HepG2 (cell line): ENCODE results near the gene ABCA2. TPM values are rescaled to one million over a fixed set of nuclear protein-coding genes. Genes with fewer than 3 reads are reported as not detected.

Experiments used
- ATAC-seq: fragments of 200-7000 bp; cut with Tn5 transposase; 3 replicates; pipeline ENCODE4 v1.9.1; 2020; ENCODE audit warnings: mild to moderate bottlenecking, moderate library complexity
- BruUV-seq: library from RNA; stranded (reverse); fragments of 400-500 nt; replicated peaks from 2 replicates; lab custom pipeline; 2021; lab: Mats Ljungman, UMichigan
- CTCF ChIA-PET: fragments of 300-600 bp; formaldehyde crosslinking; extraction: SDS; loops from one replicate; lab custom pipeline; 2021; ENCODE audit warnings: low total read pairs, inconsistent platforms, low intra/inter-chr PET ratio; lab: Yijun Ruan, JAX
- POLR2A ChIA-PET: fragments of 350-600 bp; sonication (Branson Sonifier 250); formaldehyde crosslinking; loops from one replicate; lab custom pipeline; 2020; ENCODE audit warnings: antibody characterized with exemption, inconsistent platforms; lab: Yijun Ruan, JAX
- DNase-seq: peaks from one replicate; pipeline ENCODE4 v3.0.0-alpha.2; 2015; ENCODE audit warnings: low spot score
- FAIRE-seq: peaks from 3 replicates; lab custom pipeline; 2011; peaks lifted over from hg19 to GRCh38; lab: Jason Lieb, UNC
- H2AFZ ChIP-seq: one replicate; pipeline ENCODE4 v1.6.1; 2011; ENCODE audit warnings: low read length, inconsistent platforms
- H3K27ac ChIP-seq: fragments of 300-600 bp; 3 replicates; pipeline ENCODE4 v1.8.0; 2011; ENCODE audit warnings: mixed run types, mild to moderate bottlenecking, mixed read lengths, low read length, inconsistent platforms; ENCODE audit not compliant: insufficient read depth; ENCODE audit errors: extremely low read length
- H3K27me3 ChIP-seq, 2 experiments: fragments of 200-600 bp in 1 of 2; 2 replicates in 1 of 2; 3 replicates in 1 of 2; pipeline versions ENCODE4 v1.6.0 to v1.8.0; 2011; ENCODE audit warnings: low read length in 2 of 2, mild to moderate bottlenecking in 2 of 2, moderate library complexity in 2 of 2, inconsistent platforms in 1 of 2; ENCODE audit not compliant: insufficient read depth in 2 of 2, control insufficient read depth in 1 of 2
- H3K36me3 ChIP-seq, 2 experiments: fragments of 200-600 bp in 1 of 2; replicated peaks in 1 of 2; 2 replicates in 1 of 2; 3 replicates in 1 of 2; pipeline versions ENCODE4 v1.5.1 to v1.8.0; 2011; ENCODE audit warnings: low read length in 2 of 2, inconsistent platforms in 1 of 2; ENCODE audit not compliant: insufficient read depth in 2 of 2, control insufficient read depth in 1 of 2
- H3K4me1 ChIP-seq: 2 replicates; pipeline ENCODE4 v1.5.1; 2012; ENCODE audit warnings: low read length, inconsistent platforms; ENCODE audit not compliant: insufficient read depth
- H3K4me2 ChIP-seq: 2 replicates; pipeline ENCODE4 v1.6.0; 2011; ENCODE audit warnings: low read depth, low read length, inconsistent platforms
- H3K4me3 ChIP-seq, 3 experiments: fragments of 200-600 bp in 1 of 3; sonication (generic), shearing (Covaris generic) in 1 of 3; replicated peaks in 1 of 3; 2 replicates each; pipeline ENCODE4 v1.5.1; 2011 to 2016; ENCODE audit warnings: low read length in 3 of 3, inconsistent platforms in 2 of 3, low read depth in 2 of 3, mild to moderate bottlenecking in 2 of 3, control low read depth in 1 of 3, mixed read lengths in 1 of 3; ENCODE audit not compliant: insufficient read depth in 1 of 3
- H3K79me2 ChIP-seq: one replicate; pipeline ENCODE4 v1.6.1; 2011; ENCODE audit warnings: low read length, inconsistent platforms; ENCODE audit not compliant: insufficient read depth
- H3K9ac ChIP-seq: 2 replicates; pipeline ENCODE4 v1.6.0; 2011; ENCODE audit warnings: mild to moderate bottlenecking, low read depth, low read length, inconsistent platforms; ENCODE audit not compliant: insufficient read depth
- H3K9me3 ChIP-seq: 2 replicates; pipeline ENCODE4 v1.5.1; 2012; ENCODE audit warnings: mild to moderate bottlenecking, low read length
- H4K20me1 ChIP-seq: 2 replicates; pipeline ENCODE4 v1.6.0; 2011; ENCODE audit warnings: inconsistent platforms, mild to moderate bottlenecking, low read length, moderate library complexity; ENCODE audit not compliant: insufficient read depth
- AKAP8 ChIP-seq: sonication (generic); formaldehyde crosslinking; IDR thresholded peaks from 2 replicates; pipeline ENCODE4 v1.5.1; 2020; ENCODE audit warnings: mild to moderate bottlenecking, missing genetic modification reagents
- ELF1 ChIP-seq: sonication (generic); formaldehyde crosslinking; IDR thresholded peaks from 2 replicates; pipeline ENCODE4 v1.4.0; 2020; ENCODE audit warnings: missing genetic modification reagents
- HNRNPLL ChIP-seq: fragments of 200-400 bp; formaldehyde crosslinking; IDR thresholded peaks from 2 replicates; pipeline ENCODE4 v1.6.1; 2017; ENCODE audit warnings: mild to moderate bottlenecking, low read depth, low read length; ENCODE audit not compliant: poor library complexity, severe bottlenecking
- IRF9 ChIP-seq: sonication (generic); formaldehyde crosslinking; IDR thresholded peaks from 2 replicates; pipeline ENCODE4 v1.8.0; 2022; ENCODE audit warnings: missing genetic modification reagents, mild to moderate bottlenecking, borderline replicate concordance
- KDM5B ChIP-seq: sonication (generic); formaldehyde crosslinking; IDR thresholded peaks from 2 replicates; pipeline ENCODE4 v1.4.0; 2020; ENCODE audit warnings: missing genetic modification reagents, mild to moderate bottlenecking, borderline replicate concordance
- KLF15 ChIP-seq: sonication (generic); formaldehyde crosslinking; IDR thresholded peaks from 2 replicates; pipeline ENCODE4 v1.8.1; 2023; ENCODE audit warnings: borderline replicate concordance, mild to moderate bottlenecking, inconsistent platforms, missing genetic modification reagents, mixed read lengths
- NCOA5 ChIP-seq: sonication (generic); formaldehyde crosslinking; IDR thresholded peaks from 2 replicates; pipeline ENCODE4 v1.4.0; 2020; ENCODE audit warnings: missing genetic modification reagents
- PCBP1 ChIP-seq: fragments of 200-400 bp; formaldehyde crosslinking; IDR thresholded peaks from 2 replicates; pipeline ENCODE4 v1.6.1; 2017; ENCODE audit warnings: mild to moderate bottlenecking, low read depth, low read length, borderline replicate concordance
- SMARCE1 ChIP-seq: fragments of 450-650 bp; IDR thresholded peaks from 2 replicates; pipeline ENCODE4 v1.6.1; 2017; ENCODE audit warnings: borderline replicate concordance
- SPEN ChIP-seq: sonication (generic); formaldehyde crosslinking; IDR thresholded peaks from 2 replicates; pipeline ENCODE4 v1.5.1; 2020; ENCODE audit warnings: low read depth, mild to moderate bottlenecking, missing genetic modification reagents
- ZNF263 ChIP-seq: sonication (generic); formaldehyde crosslinking; IDR thresholded peaks from 2 replicates; pipeline ENCODE4 v1.4.0; 2020; ENCODE audit warnings: missing genetic modification reagents
- ZNF333 ChIP-seq: sonication (generic); formaldehyde crosslinking; IDR thresholded peaks from 2 replicates; pipeline ENCODE4 v1.4.0; 2020; ENCODE audit warnings: mild to moderate bottlenecking, missing genetic modification reagents, borderline replicate concordance
- ZNF605 ChIP-seq: sonication (generic); formaldehyde crosslinking; IDR thresholded peaks from 2 replicates; pipeline ENCODE4 v1.8.0; 2022; ENCODE audit warnings: mild to moderate bottlenecking, missing genetic modification reagents
- ZNF687 ChIP-seq: sonication (generic); formaldehyde crosslinking; IDR thresholded peaks from 2 replicates; pipeline ENCODE4 v1.5.1; 2020; ENCODE audit warnings: mild to moderate bottlenecking, missing genetic modification reagents, moderate library complexity
- WGBS: methylation state at CpG from one replicate; pipeline ENCODE4 v1.1.6; 2017; ENCODE audit warnings: low lambda C conversion rate; 5-methylcytosine and 5-hydroxymethylcytosine counted together
- in situ Hi-C: cut with HindIII; loops from 2 replicates; pipeline ENCODE4 v1.10.0; 2017; ENCODE audit warnings: low pct_unique_long_range_greater_than_20kb; ENCODE audit not compliant: extremely low pct_ligation_motif_present
- intact Hi-C: fragments of 100-400 bp; cut with micrococcal nuclease; formaldehyde crosslinking; loops from one replicate; pipeline ENCODE4 v1.10.0; 2022; ENCODE audit not compliant: unreplicated experiment
- polyA plus RNA-seq, 8 experiments: library from polyadenylated mRNA; depleted of rRNA in 3 of 8; stranded (reverse) in 7 of 8; unstranded in 1 of 8; fragments of >200 nt; fragmentation: Illumina TruSeq in 4 of 8; extraction: Trizol in 4 of 8; gene quantifications; 2 replicates each; pipeline versions ENCODE4 v1.2.1 to v1.2.3, GENCODE V29; 2011 to 2016; ENCODE audit warnings: low read depth in 4 of 8, missing spikeins in 1 of 8, mixed read lengths in 1 of 8; ENCODE audit not compliant: insufficient read depth in 1 of 8
- total RNA-seq, 5 experiments: library from RNA; depleted of rRNA; stranded (reverse); fragments of >200 nt; fragmentation: Illumina TruSeq; extraction: Trizol; gene quantifications; 2 replicates each; pipeline ENCODE4 v1.2.3, GENCODE V29; 2016; ENCODE audit warnings: low read depth in 1 of 5
- TF ChIP-seq, protein P1 (sequence below): fragments of 450-650 bp; IDR thresholded peaks from 2 replicates; pipeline ENCODE4 v1.6.1; 2017; ENCODE audit warnings: mild to moderate bottlenecking

ABCA2 gene
- total and polyA plus RNA-seq, 2 of the 13 experiments (the other 11 are each of a cell fraction or from before 2014, with no cell fraction given) = 2.9 to 19.2 TPM

- FAIRE-seq = no peak
- TSS peak; percentile 89 for BruUV-seq
- peaks cover under 1 to 5% of the 10 kb centered on the region in 2 experiments; a peak in 2 of 5 replicates for H3K27me3 ChIP-seq
- in situ Hi-C loops = no loop called here
- peaks cover 5% of the 10 kb centered on the region for H3K79me2 ChIP-seq
- H2AFZ ChIP-seq = no peak overlapping the region
- no peak for DNase-seq
- POLR2A ChIA-PET = interaction anchor here (0.9 to 2.7 kb wide), 6 partner anchors 9 to 264 kb away, joined by 3 to 22 read pairs (median 4); no protein-coding TSS in a partner anchor
- H3K9me3 ChIP-seq = no peaks in the 10 kb centered on the region
- H3K36me3 ChIP-seq = no peaks in the 10 kb centered on the region
- peak overlapping the region; percentile 61 to 83 (median 73) for H3K4me3 ChIP-seq
- peak overlapping the region; percentile 52 for H3K27ac ChIP-seq
- no peak for ATAC-seq
- H3K4me1 ChIP-seq = peaks cover 71% of the 10 kb centered on the region
- CTCF ChIA-PET = no interaction called here
- peak overlapping the region; percentile 92 for H3K4me2 ChIP-seq
- intact Hi-C loops = loop anchor here (2.0 kb wide), 1 partner anchor 46 kb away; no protein-coding TSS in a partner anchor
- no peaks in the 10 kb centered on the region for H4K20me1 ChIP-seq
- WGBS = 61% methylated on average over 5 of the region's 18 CpGs
- peak overlapping the region; percentile 68 for H3K9ac ChIP-seq
- 0 out of 2 replicates have a peak, but pooled peaks have one; percentile 10 for TF ChIP-seq AKAP8 (CRISPR knock-in tag)
- peak; percentile 18 for TF ChIP-seq HNRNPLL
- 0 out of 2 replicates have a peak, but pooled peaks have one; percentile 78 for TF ChIP-seq IRF9 (CRISPR knock-in tag)
- 0 out of 2 replicates have a peak, but pooled peaks have one; percentile 1 for TF ChIP-seq KLF15 (CRISPR knock-in tag)
- 0 out of 2 replicates have a peak, but pooled peaks have one; percentile 15 for TF ChIP-seq KDM5B (CRISPR knock-in tag)
- 0 out of 2 replicates have a peak, but pooled peaks have one; percentile 6 for TF ChIP-seq ELF1
- TF ChIP-seq, protein P1, sequence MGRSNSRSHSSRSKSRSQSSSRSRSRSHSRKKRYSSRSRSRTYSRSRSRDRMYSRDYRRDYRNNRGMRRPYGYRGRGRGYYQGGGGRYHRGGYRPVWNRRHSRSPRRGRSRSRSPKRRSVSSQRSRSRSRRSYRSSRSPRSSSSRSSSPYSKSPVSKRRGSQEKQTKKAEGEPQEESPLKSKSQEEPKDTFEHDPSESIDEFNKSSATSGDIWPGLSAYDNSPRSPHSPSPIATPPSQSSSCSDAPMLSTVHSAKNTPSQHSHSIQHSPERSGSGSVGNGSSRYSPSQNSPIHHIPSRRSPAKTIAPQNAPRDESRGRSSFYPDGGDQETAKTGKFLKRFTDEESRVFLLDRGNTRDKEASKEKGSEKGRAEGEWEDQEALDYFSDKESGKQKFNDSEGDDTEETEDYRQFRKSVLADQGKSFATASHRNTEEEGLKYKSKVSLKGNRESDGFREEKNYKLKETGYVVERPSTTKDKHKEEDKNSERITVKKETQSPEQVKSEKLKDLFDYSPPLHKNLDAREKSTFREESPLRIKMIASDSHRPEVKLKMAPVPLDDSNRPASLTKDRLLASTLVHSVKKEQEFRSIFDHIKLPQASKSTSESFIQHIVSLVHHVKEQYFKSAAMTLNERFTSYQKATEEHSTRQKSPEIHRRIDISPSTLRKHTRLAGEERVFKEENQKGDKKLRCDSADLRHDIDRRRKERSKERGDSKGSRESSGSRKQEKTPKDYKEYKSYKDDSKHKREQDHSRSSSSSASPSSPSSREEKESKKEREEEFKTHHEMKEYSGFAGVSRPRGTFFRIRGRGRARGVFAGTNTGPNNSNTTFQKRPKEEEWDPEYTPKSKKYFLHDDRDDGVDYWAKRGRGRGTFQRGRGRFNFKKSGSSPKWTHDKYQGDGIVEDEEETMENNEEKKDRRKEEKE = no peak
- peak; percentile 93 for TF ChIP-seq ZNF263 (CRISPR knock-in tag)
- TF ChIP-seq NCOA5 (CRISPR knock-in tag) = no peak
- TF ChIP-seq SMARCE1 = no peak
- TF ChIP-seq ZNF687 (CRISPR knock-in tag) = peak; percentile 50; the same call in 1 of the 2 replicates
- TF ChIP-seq PCBP1 = 0 out of 2 replicates have a peak, but pooled peaks have one; percentile 18
- TF ChIP-seq ZNF333 (CRISPR knock-in tag) = 0 out of 2 replicates have a peak, but pooled peaks have one; percentile 47
- TF ChIP-seq ZNF605 = 0 out of 2 replicates have a peak, but pooled peaks have one; percentile 2
- TF ChIP-seq SPEN (CRISPR knock-in tag) = 0 out of 2 replicates have a peak, but pooled peaks have one; percentile 35
These were observed 35.1 kb downstream of the ABCA2 start for GRCh38 chr9:136992819-136993369.
